Lower lobe of right lung (tissue), 2 donors: Measurements from ENCODE around the gene TRAPPC12. TPM values are rescaled to one million over a fixed set of nuclear protein-coding genes. Genes with fewer than 3 reads are reported as not detected.

Source experiments
- ATAC-seq, 2 donors: fragments of 200-7000 bp; cut with Tn5 transposase; one replicate each; pipeline ENCODE4 v1.9.1; 2020 to 2022; ENCODE audit warnings: mild to moderate bottlenecking in 2 of 2, moderate library complexity in 2 of 2
- DNase-seq: peaks from one replicate; pipeline ENCODE4 v3.0.0-alpha.2; 2020
- H3K27ac ChIP-seq: fragments of 200-600 bp; one replicate; pipeline ENCODE4 v1.8.0; 2022
- H3K27me3 ChIP-seq: fragments of 200-600 bp; one replicate; pipeline ENCODE4 v1.8.0; 2022; ENCODE audit warnings: low read depth
- H3K36me3 ChIP-seq: fragments of 200-600 bp; one replicate; pipeline ENCODE4 v1.8.0; 2022; ENCODE audit warnings: mild to moderate bottlenecking
- H3K4me1 ChIP-seq: fragments of 200-600 bp; one replicate; pipeline ENCODE4 v1.8.0; 2022
- H3K4me3 ChIP-seq: fragments of 200-600 bp; one replicate; pipeline ENCODE4 v1.8.0; 2022; ENCODE audit warnings: mild to moderate bottlenecking
- H3K9me3 ChIP-seq: fragments of 200-600 bp; one replicate; pipeline ENCODE4 v1.8.0; 2022
- intact Hi-C: fragments of 100-400 bp; cut with DNase I; formaldehyde crosslinking; loops from one replicate; pipeline ENCODE4 v1.11.0; 2022
- long read RNA-seq: library from polyadenylated mRNA; unstranded; transcript quantifications from one replicate; pipeline ENCODE4 v2.0.0, GENCODE V29; 2021
- total RNA-seq: library from RNA; stranded (reverse); fragmentation: NEBNext Ultra II Directional; extraction: Animal tissue kit (Norgen Biotek cat#: 25700); gene quantifications from one replicate; pipeline ENCODE4 v1.2.1, GENCODE V29; 2021
- TF ChIP-seq, protein P1 (sequence below): fragments of 200-600 bp; IDR thresholded peaks from one replicate; pipeline ENCODE4 v1.8.0; 2022; ENCODE audit warnings: antibody characterized with exemption, mild to moderate bottlenecking
- donor health status: DM: no; HTN: yes; CAD: no; lungs with severe emphysema.

The TRAPPC12 gene
- 93.8 TPM for total RNA-seq
- long read RNA-seq, transcript TRAPPC12-201 (12 exons, 2,508 nt): major isoform, 34 of 65 reads
- long read RNA-seq, partial matches to known transcripts: 16 of 65 reads
- long read RNA-seq, other reads (novel, unspliced or antisense): 12 of 65 reads

- H3K4me1 ChIP-seq: peaks cover 37% of the 10 kb centered on the region
- TF ChIP-seq, protein P1, sequence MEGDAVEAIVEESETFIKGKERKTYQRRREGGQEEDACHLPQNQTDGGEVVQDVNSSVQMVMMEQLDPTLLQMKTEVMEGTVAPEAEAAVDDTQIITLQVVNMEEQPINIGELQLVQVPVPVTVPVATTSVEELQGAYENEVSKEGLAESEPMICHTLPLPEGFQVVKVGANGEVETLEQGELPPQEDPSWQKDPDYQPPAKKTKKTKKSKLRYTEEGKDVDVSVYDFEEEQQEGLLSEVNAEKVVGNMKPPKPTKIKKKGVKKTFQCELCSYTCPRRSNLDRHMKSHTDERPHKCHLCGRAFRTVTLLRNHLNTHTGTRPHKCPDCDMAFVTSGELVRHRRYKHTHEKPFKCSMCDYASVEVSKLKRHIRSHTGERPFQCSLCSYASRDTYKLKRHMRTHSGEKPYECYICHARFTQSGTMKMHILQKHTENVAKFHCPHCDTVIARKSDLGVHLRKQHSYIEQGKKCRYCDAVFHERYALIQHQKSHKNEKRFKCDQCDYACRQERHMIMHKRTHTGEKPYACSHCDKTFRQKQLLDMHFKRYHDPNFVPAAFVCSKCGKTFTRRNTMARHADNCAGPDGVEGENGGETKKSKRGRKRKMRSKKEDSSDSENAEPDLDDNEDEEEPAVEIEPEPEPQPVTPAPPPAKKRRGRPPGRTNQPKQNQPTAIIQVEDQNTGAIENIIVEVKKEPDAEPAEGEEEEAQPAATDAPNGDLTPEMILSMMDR: peak; percentile 43
- no peaks in the 10 kb centered on the region for H3K27me3 ChIP-seq
- peak; percentile 94 to 95 for ATAC-seq
- H3K9me3 ChIP-seq: no peaks in the 10 kb centered on the region
- H3K4me3 ChIP-seq: peak within 1 kb of the TSS; percentile 95
- peak; percentile 95 for DNase-seq
- peak within 1 kb of the TSS; percentile 89 for H3K27ac ChIP-seq
- peaks cover 16% of the 10 kb centered on the region for H3K36me3 ChIP-seq
- intact Hi-C loops: no loop called here
Measured at GRCh38 chr2:3379647-3380534, at the start of gene TRAPPC12. Gene TRAPPC12, plus strand, starts transcription at chr2:3379694. Its CDS starts 7,930 bp downstream, at chr2:3387624.

GRCh38 chr2:3332133-3332532 lies 47.4 kb upstream of the TRAPPC12 start:
- Histone ChIP-seq H3K27me3 (no peaks in the 10 kb centered on the region), H3K27ac (no peak overlapping the region), H3K4me3 (no peak overlapping the region), H3K4me1 (no peaks in the 10 kb centered on the region), H3K36me3 (peaks cover 29% of the 10 kb centered on the region), H3K9me3 (no peaks in the 10 kb centered on the region)
- intact Hi-C loops: no loop called here
- DNase-seq (no peak), ATAC-seq (no peak)
- TF ChIP-seq, protein P1: no peak

DNA sequence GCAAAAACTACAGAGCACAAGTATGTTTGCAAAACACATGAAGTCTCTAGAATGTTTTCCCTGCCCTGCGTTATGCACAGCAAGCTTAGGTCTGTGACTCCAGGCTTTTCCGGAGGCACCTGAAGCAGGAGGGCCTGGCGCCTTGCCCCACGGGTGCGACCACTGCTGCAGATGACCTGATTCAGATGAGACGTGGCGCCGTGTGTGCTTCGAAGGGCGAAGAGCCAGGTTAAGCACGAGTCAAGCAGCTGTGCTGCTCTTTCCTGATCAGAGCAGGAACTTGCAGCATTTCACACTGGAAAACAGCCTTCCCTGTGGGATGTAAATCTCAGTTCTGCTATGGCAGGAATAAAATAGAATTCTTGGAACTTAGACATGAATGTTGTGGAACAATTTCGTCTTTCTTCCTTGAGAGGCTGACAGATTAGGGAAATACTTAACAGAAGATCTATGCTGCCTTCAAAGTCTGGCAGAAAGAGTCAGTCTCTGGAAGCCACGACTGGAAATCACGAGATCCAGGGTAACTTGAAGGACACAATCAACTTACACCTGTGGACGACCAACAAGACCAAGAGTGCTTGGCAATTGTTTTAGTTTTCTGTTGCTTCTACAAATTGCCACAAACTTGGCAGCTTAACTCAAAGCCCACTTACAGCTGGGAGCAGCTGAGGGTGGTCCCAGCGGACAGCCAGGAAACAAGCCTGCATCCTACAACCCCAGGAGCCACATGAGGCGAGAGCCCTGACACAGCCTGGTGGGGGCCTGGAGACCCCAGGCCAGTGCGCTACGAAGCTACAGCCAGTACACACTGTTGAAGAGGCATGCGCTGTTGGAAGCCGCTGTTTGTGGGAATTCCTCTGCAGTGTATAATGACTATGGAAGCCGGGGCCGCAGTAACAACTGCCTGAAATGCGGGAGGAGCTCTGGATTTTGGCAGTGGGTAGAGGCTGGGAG lies 44.8 kb upstream of the TRAPPC12 start:
- Histone ChIP-seq H3K4me3 (no peak overlapping the region), H3K27me3 (no peaks in the 10 kb centered on the region), H3K4me1 (no peaks in the 10 kb centered on the region), H3K36me3 (peaks cover 37% of the 10 kb centered on the region), H3K9me3 (no peaks in the 10 kb centered on the region), H3K27ac (no peak overlapping the region)
- TF ChIP-seq, protein P1: no peak
- no peak for ATAC-seq
- intact Hi-C loops: no loop called here
- DNase-seq: no peak

DNA sequence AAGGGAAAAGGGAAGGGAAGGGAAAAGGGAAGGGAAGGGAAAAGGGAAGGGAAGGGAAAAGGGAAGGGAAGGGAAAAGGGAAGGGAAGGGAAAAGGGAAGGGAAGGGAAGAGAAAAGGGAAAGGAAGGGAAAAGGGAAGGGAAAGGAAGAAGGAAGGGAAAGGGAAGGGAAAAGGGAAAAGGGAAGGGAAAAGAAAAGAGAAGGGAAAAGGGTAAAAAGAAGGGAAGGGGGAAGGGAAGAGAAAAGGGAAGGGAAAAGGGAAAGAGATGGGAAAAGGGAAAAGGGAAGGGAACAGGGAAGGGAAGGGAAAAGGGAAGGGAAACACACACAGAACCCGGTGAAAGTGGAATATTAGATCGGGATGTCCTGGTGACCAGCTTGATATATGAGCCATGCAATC lies 42.6 kb upstream of the TRAPPC12 start:
- no peak for DNase-seq
- H3K27ac ChIP-seq: no peak overlapping the region
- no peaks in the 10 kb centered on the region for H3K9me3 ChIP-seq
- H3K4me3 ChIP-seq: no peak overlapping the region
- peaks cover 33% of the 10 kb centered on the region for H3K36me3 ChIP-seq
- TF ChIP-seq, protein P1: no peak
- intact Hi-C loops: no loop called here
- no peak for ATAC-seq
- no peaks in the 10 kb centered on the region for H3K27me3 ChIP-seq
- no peaks in the 10 kb centered on the region for H3K4me1 ChIP-seq

- TF ChIP-seq, protein P1: no peak
- Histone ChIP-seq H3K4me1 (no peaks in the 10 kb centered on the region), H3K36me3 (peaks cover 23% of the 10 kb centered on the region), H3K4me3 (no peak overlapping the region), H3K27ac (no peak overlapping the region), H3K27me3 (no peaks in the 10 kb centered on the region), H3K9me3 (no peaks in the 10 kb centered on the region)
- intact Hi-C loops: no loop called here
- DNase-seq (no peak), ATAC-seq (no peak)
Measured at GRCh38 chr2:3338340-3338739, 41.2 kb upstream of the TRAPPC12 start.
